ENCODE measurements around the gene LPP. TPM values are rescaled to one million over a fixed set of nuclear protein-coding genes. Genes with fewer than 3 reads are reported as not detected.

Gene LPP
- total RNA-seq, 1 donor from 2014 or later, result 96.7 TPM

DNA sequence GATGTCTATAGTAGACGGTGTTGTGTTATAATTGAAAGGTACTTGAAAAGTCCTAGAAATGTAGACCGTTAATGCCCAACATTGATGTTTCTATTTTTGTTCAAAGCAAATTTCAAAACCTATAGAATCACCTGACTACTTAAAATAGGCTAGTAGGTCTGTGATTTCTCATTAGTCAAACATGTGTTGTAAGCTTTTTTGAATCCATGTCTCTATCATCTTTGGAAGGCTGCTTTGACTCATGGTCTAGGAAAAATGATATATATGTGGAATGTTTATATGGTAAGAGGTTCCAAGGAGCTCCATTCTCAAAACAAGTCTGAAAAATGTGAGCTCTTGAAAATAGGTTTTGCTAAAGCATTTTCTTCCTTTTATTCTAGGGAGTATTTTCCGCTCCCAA, 375.3 kb downstream of the LPP start:
- Mint-ChIP-seq H3K4me3 (no peak overlapping the region), H3K27me3 (no peaks in the 10 kb centered on the region), H3K9me3 (no peaks in the 10 kb centered on the region), H3K27ac (no peak overlapping the region), H3K36me3 (peaks cover 18% of the 10 kb centered on the region), H3K4me1 (ENCODE audit: unreplicated experiment) (no peaks in the 10 kb centered on the region)
- TF ChIP-seq, protein P1, sequence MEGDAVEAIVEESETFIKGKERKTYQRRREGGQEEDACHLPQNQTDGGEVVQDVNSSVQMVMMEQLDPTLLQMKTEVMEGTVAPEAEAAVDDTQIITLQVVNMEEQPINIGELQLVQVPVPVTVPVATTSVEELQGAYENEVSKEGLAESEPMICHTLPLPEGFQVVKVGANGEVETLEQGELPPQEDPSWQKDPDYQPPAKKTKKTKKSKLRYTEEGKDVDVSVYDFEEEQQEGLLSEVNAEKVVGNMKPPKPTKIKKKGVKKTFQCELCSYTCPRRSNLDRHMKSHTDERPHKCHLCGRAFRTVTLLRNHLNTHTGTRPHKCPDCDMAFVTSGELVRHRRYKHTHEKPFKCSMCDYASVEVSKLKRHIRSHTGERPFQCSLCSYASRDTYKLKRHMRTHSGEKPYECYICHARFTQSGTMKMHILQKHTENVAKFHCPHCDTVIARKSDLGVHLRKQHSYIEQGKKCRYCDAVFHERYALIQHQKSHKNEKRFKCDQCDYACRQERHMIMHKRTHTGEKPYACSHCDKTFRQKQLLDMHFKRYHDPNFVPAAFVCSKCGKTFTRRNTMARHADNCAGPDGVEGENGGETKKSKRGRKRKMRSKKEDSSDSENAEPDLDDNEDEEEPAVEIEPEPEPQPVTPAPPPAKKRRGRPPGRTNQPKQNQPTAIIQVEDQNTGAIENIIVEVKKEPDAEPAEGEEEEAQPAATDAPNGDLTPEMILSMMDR (conservative IDR thresholded peaks at IDR 0.05), result no peak
- DNase-seq (ENCODE audit: extremely low spot score, unreplicated experiment), result no peak

DNA sequence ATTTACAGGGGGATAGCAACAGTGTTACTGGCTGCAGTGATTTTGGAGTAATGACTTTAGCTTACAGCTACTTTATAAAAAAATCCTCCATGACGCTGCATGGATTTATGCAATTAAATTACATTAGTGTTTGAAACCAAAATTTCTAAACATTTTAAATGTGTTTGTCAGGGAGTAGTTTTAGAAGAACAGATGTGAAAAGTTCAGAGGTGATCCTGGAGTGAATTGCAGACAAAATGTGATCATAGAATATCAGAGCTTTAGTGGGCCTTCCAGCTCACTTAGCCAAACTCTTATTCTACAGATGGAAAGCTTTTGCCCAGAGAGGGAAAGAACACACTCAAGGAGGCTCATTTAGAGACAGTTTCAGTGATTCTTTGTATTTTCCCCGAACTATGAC, 376.3 kb downstream of the LPP start:
- Mint-ChIP-seq H3K4me1 (ENCODE audit: unreplicated experiment) (no peaks in the 10 kb centered on the region), H3K36me3 (peaks cover 17% of the 10 kb centered on the region), H3K27ac (no peak overlapping the region), H3K27me3 (no peaks in the 10 kb centered on the region), H3K9me3 (no peaks in the 10 kb centered on the region), H3K4me3 (no peak overlapping the region)
- DNase-seq (ENCODE audit: extremely low spot score, unreplicated experiment), result no peak
- TF ChIP-seq, protein P1 (conservative IDR thresholded peaks at IDR 0.05), result no peak

DNA sequence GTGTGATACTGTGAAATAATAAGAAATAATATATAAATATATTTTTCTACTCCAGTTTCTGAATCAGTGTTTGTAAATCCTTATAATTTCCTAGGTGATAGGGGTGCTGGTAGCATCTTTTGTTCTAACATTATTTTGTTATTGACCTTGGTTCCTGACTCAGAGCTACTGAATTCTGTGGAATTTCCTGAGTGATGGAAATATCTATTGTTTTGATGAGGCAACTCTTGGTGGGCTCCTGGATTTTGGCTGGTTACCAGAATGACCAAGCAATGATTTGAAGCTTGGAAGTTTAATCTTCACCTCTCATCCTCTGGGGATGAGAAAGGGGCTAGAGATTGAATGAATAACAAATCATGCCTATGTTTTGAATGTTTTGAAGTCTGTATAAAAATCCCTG, 377.3 kb downstream of the LPP start:
- TF ChIP-seq, protein P1 (conservative IDR thresholded peaks at IDR 0.05), result no peak
- H3K36me3 Mint-ChIP-seq, result peaks cover 9% of the 10 kb centered on the region
- H3K27me3 Mint-ChIP-seq, result no peaks in the 10 kb centered on the region
- no peak overlapping the region for H3K27ac Mint-ChIP-seq
- H3K4me3 Mint-ChIP-seq, result no peak overlapping the region
- DNase-seq (ENCODE audit: extremely low spot score, unreplicated experiment), result no peak
- H3K4me1 Mint-ChIP-seq (ENCODE audit: unreplicated experiment), result no peaks in the 10 kb centered on the region
- no peaks in the 10 kb centered on the region for H3K9me3 Mint-ChIP-seq

DNA sequence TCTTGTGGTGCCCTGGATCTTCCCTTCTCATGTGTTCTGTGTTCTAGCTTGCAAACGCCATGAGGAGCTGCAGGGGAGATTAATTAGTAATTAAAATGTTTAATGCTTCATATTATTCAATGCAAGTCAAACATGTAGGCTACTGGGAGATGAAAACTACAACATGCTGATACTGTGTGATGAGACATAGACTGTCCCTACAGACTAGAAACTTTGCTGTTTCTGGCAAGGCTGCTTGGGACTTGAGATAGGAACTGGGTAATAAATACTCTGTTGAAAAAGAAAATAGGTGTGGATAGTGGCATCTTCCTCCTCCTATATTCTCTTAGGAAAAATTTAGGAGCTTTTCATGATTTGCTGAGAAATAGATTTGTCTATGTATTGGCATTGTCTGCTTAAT, 379.2 kb downstream of the LPP start:
- TF ChIP-seq, protein P1 (conservative IDR thresholded peaks at IDR 0.05), result no peak
- Mint-ChIP-seq H3K36me3 (peaks cover 4% of the 10 kb centered on the region), H3K27me3 (no peaks in the 10 kb centered on the region), H3K9me3 (no peaks in the 10 kb centered on the region), H3K4me3 (no peak overlapping the region), H3K27ac (no peak overlapping the region), H3K4me1 (ENCODE audit: unreplicated experiment) (no peaks in the 10 kb centered on the region)
- DNase-seq (ENCODE audit: extremely low spot score, unreplicated experiment), result no peak

DNA sequence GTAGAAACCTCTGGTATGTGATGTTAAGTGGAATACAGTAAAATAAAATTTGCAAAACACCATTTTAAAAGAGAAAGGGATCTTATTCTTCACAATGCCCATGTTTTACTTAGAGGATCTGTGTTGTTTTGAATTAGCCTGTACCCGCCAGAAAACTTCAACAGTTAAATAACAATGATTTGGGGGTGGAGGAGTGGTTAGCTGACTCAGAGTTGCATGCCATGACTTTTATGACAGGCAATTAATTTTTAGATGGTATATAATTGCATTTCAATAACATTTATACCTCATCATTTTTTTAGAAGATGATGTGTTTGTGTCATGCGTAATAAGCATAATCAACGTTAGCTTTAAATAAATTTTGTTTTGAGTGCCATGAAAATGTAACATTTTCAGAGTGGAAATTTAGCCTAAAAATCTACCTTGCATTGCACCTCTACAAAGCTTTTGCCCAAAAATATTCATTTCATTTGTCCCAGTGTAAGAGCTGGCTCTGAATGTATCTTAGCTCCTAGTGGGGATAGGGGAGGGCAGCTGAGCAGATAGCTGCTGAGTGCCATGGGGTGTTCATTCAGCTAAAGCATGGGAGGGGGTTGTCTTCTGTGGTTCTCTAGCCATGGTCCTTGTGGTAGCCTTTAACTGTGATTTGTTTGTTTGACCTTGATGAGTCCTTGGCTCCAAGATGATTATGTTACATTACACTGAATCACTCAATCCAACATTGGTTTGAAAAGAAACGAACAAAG, 379.8 kb downstream of the LPP start:
- H3K27me3 Mint-ChIP-seq, result no peaks in the 10 kb centered on the region
- no peaks in the 10 kb centered on the region for H3K4me1 Mint-ChIP-seq (ENCODE audit: unreplicated experiment)
- H3K36me3 Mint-ChIP-seq, result peaks cover 4% of the 10 kb centered on the region
- no peaks in the 10 kb centered on the region for H3K9me3 Mint-ChIP-seq
- DNase-seq (ENCODE audit: extremely low spot score, unreplicated experiment), result no peak
- no peak overlapping the region for H3K27ac Mint-ChIP-seq
- TF ChIP-seq, protein P1 (conservative IDR thresholded peaks at IDR 0.05), result no peak
- H3K4me3 Mint-ChIP-seq, result no peak overlapping the region

Data from type B pancreatic cell (in vitro differentiated cells).